ENCODE results near the gene B3GNT4. TPM values are rescaled to one million over a fixed set of nuclear protein-coding genes. Genes with fewer than 3 reads are reported as not detected.

Gene B3GNT4
- total and polyA plus RNA-seq, 2 of the 8 experiments (the other 6 are each of a cell fraction or from before 2014, with no cell fraction given) = 1.1 to 1.4 TPM

GRCh38 chr12:122182887-122183587 lies 20.5 kb upstream of the B3GNT4 start, which contains the start of gene LRRC43 (continued):
- TF ChIP-seq ATF2 (IDR thresholded peaks at IDR 0.05; ENCODE audit: low read length) = no peak
- no peak for TF ChIP-seq RAD21 (IDR thresholded peaks at IDR 0.05 in 1 of 2, conservative IDR thresholded peaks at IDR 0.05 in 1 of 2; ENCODE audit: low read depth in 2 of 2, low read length in 2 of 2)
- no peak for TF ChIP-seq ATF3 (IDR thresholded peaks at IDR 0.05; ENCODE audit: insufficient read depth, low read depth, low read length)
- no peak for TF ChIP-seq CHD2 (IDR thresholded peaks at IDR 0.05; ENCODE audit: low read length)
- TF ChIP-seq E2F6 (IDR thresholded peaks at IDR 0.05) = 0 out of 2 replicates have a peak, but pooled peaks have one; percentile 25

All from H1 (cell line).